Activated naive CD4-positive, alpha-beta T cell treated with anti-CD3 and anti-CD28 coated beads, Interleukin-2, amount 50 U/mL, for 24 hours (primary cell): ENCODE results near the gene RNF39.
"Not testable (repeated sequence)": the region's sequence is repeated elsewhere in the genome, so short reads cannot be mapped to it uniquely, and the experiment has no call there.

Experiments used
- H3K27ac Mint-ChIP-seq: one replicate; pipeline ENCODE4 v1.8.0; 2021; ENCODE audit warnings: mild to moderate bottlenecking, mixed read lengths
- H3K27me3 Mint-ChIP-seq: one replicate; pipeline ENCODE4 v1.8.0; 2021; ENCODE audit warnings: mixed read lengths
- H3K36me3 Mint-ChIP-seq: one replicate; pipeline ENCODE4 v1.8.0; 2021; ENCODE audit warnings: mixed read lengths
- H3K4me1 Mint-ChIP-seq: one replicate; pipeline ENCODE4 v1.8.0; 2021; ENCODE audit warnings: mixed read lengths
- H3K4me3 Mint-ChIP-seq: one replicate; pipeline ENCODE4 v1.8.0; 2021; ENCODE audit warnings: mild to moderate bottlenecking, mixed read lengths
- H3K9me3 Mint-ChIP-seq: one replicate; pipeline ENCODE4 v1.8.0; 2021; ENCODE audit warnings: mixed read lengths

RNF39 gene

GRCh38 chr6:30047220-30047619, 28.3 kb downstream of the RNF39 start:
- no peak overlapping the region for H3K27ac Mint-ChIP-seq
- H3K4me3 Mint-ChIP-seq: no peak overlapping the region
- peaks cover 9% of the 10 kb centered on the region for H3K36me3 Mint-ChIP-seq
- no peaks in the 10 kb centered on the region for H3K27me3 Mint-ChIP-seq
- no peaks in the 10 kb centered on the region for H3K9me3 Mint-ChIP-seq
- H3K4me1 Mint-ChIP-seq: peaks cover 24% of the 10 kb centered on the region

- H3K4me3 Mint-ChIP-seq: no peak overlapping the region
- H3K27ac Mint-ChIP-seq: no peak overlapping the region
- H3K27me3 Mint-ChIP-seq: no peaks in the 10 kb centered on the region
- H3K9me3 Mint-ChIP-seq: no peaks in the 10 kb centered on the region
- H3K4me1 Mint-ChIP-seq: peaks cover 24% of the 10 kb centered on the region
- H3K36me3 Mint-ChIP-seq: peaks cover 9% of the 10 kb centered on the region
These were observed 30.9 kb downstream of the RNF39 start for GRCh38 chr6:30044630-30045029.

GRCh38 chr6:30043744-30044143, 31.8 kb downstream of the RNF39 start:
- no peak overlapping the region for H3K27ac Mint-ChIP-seq
- H3K36me3 Mint-ChIP-seq: peaks cover 9% of the 10 kb centered on the region
- H3K27me3 Mint-ChIP-seq: no peaks in the 10 kb centered on the region
- H3K4me1 Mint-ChIP-seq: peaks cover 21% of the 10 kb centered on the region
- no peaks in the 10 kb centered on the region for H3K9me3 Mint-ChIP-seq
- no peak overlapping the region for H3K4me3 Mint-ChIP-seq

- H3K4me3 Mint-ChIP-seq: no peak overlapping the region
- H3K27me3 Mint-ChIP-seq: no peaks in the 10 kb centered on the region
- no peak overlapping the region for H3K27ac Mint-ChIP-seq
- H3K9me3 Mint-ChIP-seq: no peaks in the 10 kb centered on the region
- H3K36me3 Mint-ChIP-seq: peaks cover 9% of the 10 kb centered on the region
- H3K4me1 Mint-ChIP-seq: peaks cover 16% of the 10 kb centered on the region
These were observed 32.7 kb downstream of the RNF39 start for GRCh38 chr6:30042914-30043313.

GRCh38 chr6:30042476-30042875, 33.1 kb downstream of the RNF39 start:
- H3K4me3 Mint-ChIP-seq: no peak overlapping the region
- no peak overlapping the region for H3K27ac Mint-ChIP-seq

GRCh38 chr6:30041821-30042220, 33.7 kb downstream of the RNF39 start:
- H3K4me3 Mint-ChIP-seq: no peak overlapping the region
- H3K27ac Mint-ChIP-seq: no peak overlapping the region
- no peaks in the 10 kb centered on the region for H3K9me3 Mint-ChIP-seq
- H3K27me3 Mint-ChIP-seq: no peaks in the 10 kb centered on the region
- peaks cover 9% of the 10 kb centered on the region for H3K36me3 Mint-ChIP-seq
- H3K4me1 Mint-ChIP-seq: peaks cover 7% of the 10 kb centered on the region

More at GRCh38 chr6:30042476-30042875, 33.1 kb downstream of the RNF39 start:
- Mint-ChIP-seq H3K9me3 (no peaks in the 10 kb centered on the region), H3K27me3 (no peaks in the 10 kb centered on the region), H3K36me3 (peaks cover 9% of the 10 kb centered on the region), H3K4me1 (peaks cover 14% of the 10 kb centered on the region)

GRCh38 chr6:30041221-30041620, 34.3 kb downstream of the RNF39 start:
- H3K4me1 Mint-ChIP-seq: peaks cover 7% of the 10 kb centered on the region
- no peaks in the 10 kb centered on the region for H3K27me3 Mint-ChIP-seq
- no peaks in the 10 kb centered on the region for H3K9me3 Mint-ChIP-seq
- no peak overlapping the region for H3K4me3 Mint-ChIP-seq
- H3K27ac Mint-ChIP-seq: no peak overlapping the region
- H3K36me3 Mint-ChIP-seq: peaks cover 9% of the 10 kb centered on the region

GRCh38 chr6:30037182-30037788, 38.3 kb downstream of the RNF39 start:
- Mint-ChIP-seq H3K27ac (no peak overlapping the region), H3K36me3 (peaks cover 15% of the 10 kb centered on the region), H3K27me3 (no peaks in the 10 kb centered on the region), H3K9me3 (no peaks in the 10 kb centered on the region), H3K4me1 (no peaks in the 10 kb centered on the region), H3K4me3 (no peak overlapping the region)

GRCh38 chr6:30035784-30036183, 39.8 kb downstream of the RNF39 start:
- Mint-ChIP-seq H3K27ac (no peak overlapping the region), H3K36me3 (peaks cover 12% of the 10 kb centered on the region), H3K9me3 (no peaks in the 10 kb centered on the region), H3K27me3 (no peaks in the 10 kb centered on the region), H3K4me1 (no peaks in the 10 kb centered on the region), H3K4me3 (no peak overlapping the region)

GRCh38 chr6:30033440-30033839, 42.1 kb downstream of the RNF39 start:
- H3K27me3 Mint-ChIP-seq, H3K4me3 Mint-ChIP-seq, H3K27ac Mint-ChIP-seq, H3K4me1 Mint-ChIP-seq, H3K9me3 Mint-ChIP-seq: not testable (repeated sequence)
- H3K36me3 Mint-ChIP-seq: peaks cover 15% of the 10 kb centered on the region

- H3K27ac Mint-ChIP-seq: no peak overlapping the region
These were observed 44.2 kb downstream of the RNF39 start for GRCh38 chr6:30031381-30031780.

GRCh38 chr6:30029588-30029987, 46.0 kb downstream of the RNF39 start:
- peaks cover 16% of the 10 kb centered on the region for H3K36me3 Mint-ChIP-seq
- H3K4me3 Mint-ChIP-seq: no peak overlapping the region
- no peaks in the 10 kb centered on the region for H3K9me3 Mint-ChIP-seq
- no peaks in the 10 kb centered on the region for H3K27me3 Mint-ChIP-seq
- H3K27ac Mint-ChIP-seq: no peak overlapping the region
- no peaks in the 10 kb centered on the region for H3K4me1 Mint-ChIP-seq

More at GRCh38 chr6:30031381-30031780, 44.2 kb downstream of the RNF39 start:
- Mint-ChIP-seq H3K9me3 (no peaks in the 10 kb centered on the region), H3K4me3 (no peak overlapping the region), H3K36me3 (peaks cover 20% of the 10 kb centered on the region), H3K4me1 (no peaks in the 10 kb centered on the region), H3K27me3 (no peaks in the 10 kb centered on the region)

- Mint-ChIP-seq H3K36me3 (peaks cover 11% of the 10 kb centered on the region), H3K27ac (no peak overlapping the region), H3K27me3 (no peaks in the 10 kb centered on the region), H3K9me3 (no peaks in the 10 kb centered on the region), H3K4me1 (no peaks in the 10 kb centered on the region), H3K4me3 (no peak overlapping the region)
These were observed 50.4 kb downstream of the RNF39 start for GRCh38 chr6:30025186-30025585.

GRCh38 chr6:30022712-30023111, 52.9 kb downstream of the RNF39 start:
- not testable (repeated sequence) for H3K27me3 Mint-ChIP-seq, H3K4me1 Mint-ChIP-seq, H3K4me3 Mint-ChIP-seq, H3K27ac Mint-ChIP-seq, H3K9me3 Mint-ChIP-seq
- peaks cover 14% of the 10 kb centered on the region for H3K36me3 Mint-ChIP-seq

- no peaks in the 10 kb centered on the region for H3K9me3 Mint-ChIP-seq
- H3K4me1 Mint-ChIP-seq: no peaks in the 10 kb centered on the region
- peaks cover 13% of the 10 kb centered on the region for H3K36me3 Mint-ChIP-seq
- no peaks in the 10 kb centered on the region for H3K27me3 Mint-ChIP-seq
- no peak overlapping the region for H3K27ac Mint-ChIP-seq
- no peak overlapping the region for H3K4me3 Mint-ChIP-seq
These were observed 53.4 kb downstream of the RNF39 start for GRCh38 chr6:30022189-30022588.

GRCh38 chr6:30020626-30021025, 54.9 kb downstream of the RNF39 start:
- Mint-ChIP-seq H3K27ac (no peak overlapping the region), H3K4me3 (no peak overlapping the region)

More at GRCh38 chr6:30020626-30021025, 54.9 kb downstream of the RNF39 start:
- H3K36me3 Mint-ChIP-seq: peaks cover 9% of the 10 kb centered on the region
- no peaks in the 10 kb centered on the region for H3K9me3 Mint-ChIP-seq
- H3K4me1 Mint-ChIP-seq: no peaks in the 10 kb centered on the region
- no peaks in the 10 kb centered on the region for H3K27me3 Mint-ChIP-seq
